Natural killer cell (primary cell): Measurements from ENCODE around the gene TSC22D1. TPM values are rescaled to one million over a fixed set of nuclear protein-coding genes. Genes with fewer than 3 reads are reported as not detected.

Experiments used
- ATAC-seq, 3 donors: fragments of 150-1000 bp in 2 of 3; fragments of 200-7000 bp in 1 of 3; cut with Tn5 transposase; 1 replicate in 1 of 3; 2 replicates in 2 of 3; pipeline ENCODE4 v1.10.0; 2021; ENCODE audit warnings: mild to moderate bottlenecking in 2 of 3, moderate library complexity in 2 of 3
- DNase-seq, 2 donors: peaks; one replicate each; pipeline versions ENCODE4 v3.0.0 to v3.0.0-alpha.2; 2013 to 2021; ENCODE audit warnings: mixed read lengths in 1 of 2
- H3K27ac ChIP-seq: one replicate; pipeline ENCODE4 v1.5.1; 2013; ENCODE audit warnings: mild to moderate bottlenecking, low read length
- H3K27me3 ChIP-seq: one replicate; pipeline ENCODE4 v1.6.1; 2013; ENCODE audit warnings: low read length; ENCODE audit not compliant: control insufficient read depth, insufficient read depth
- H3K36me3 ChIP-seq: one replicate; pipeline ENCODE4 v1.6.1; 2013; ENCODE audit warnings: low read length; ENCODE audit not compliant: control insufficient read depth, insufficient read depth
- H3K4me1 ChIP-seq: one replicate; pipeline ENCODE4 v1.6.1; 2013; ENCODE audit warnings: low read length; ENCODE audit not compliant: control insufficient read depth, insufficient read depth
- H3K4me3 ChIP-seq: one replicate; pipeline ENCODE4 v1.5.1; 2013; ENCODE audit warnings: low read length
- H3K9me3 ChIP-seq: one replicate; pipeline ENCODE4 v1.6.1; 2013; ENCODE audit warnings: low read length; ENCODE audit not compliant: control insufficient read depth, insufficient read depth
- H3K27ac Mint-ChIP-seq, 2 donors: one replicate each; pipeline ENCODE4 v1.8.0; 2022; ENCODE audit warnings: mild to moderate bottlenecking in 2 of 2, mixed read lengths in 2 of 2, moderate library complexity in 1 of 2
- H3K27me3 Mint-ChIP-seq, 2 donors: one replicate each; pipeline ENCODE4 v1.8.0; 2022; ENCODE audit warnings: low read depth in 2 of 2, mixed read lengths in 2 of 2
- H3K36me3 Mint-ChIP-seq: one replicate; pipeline ENCODE4 v1.8.0; 2022; ENCODE audit warnings: mixed read lengths
- H3K4me1 Mint-ChIP-seq, 2 donors: one replicate each; pipeline ENCODE4 v1.8.0; 2022; ENCODE audit warnings: mixed read lengths in 2 of 2
- H3K4me3 Mint-ChIP-seq: one replicate; pipeline ENCODE4 v1.8.0; 2022; ENCODE audit warnings: mild to moderate bottlenecking, moderate library complexity, mixed read lengths
- H3K9me3 Mint-ChIP-seq, 2 donors: one replicate each; pipeline ENCODE4 v1.8.0; 2022; ENCODE audit warnings: mixed read lengths in 2 of 2
- WGBS: methylation state at CpG from one replicate; pipeline ENCODE4 v1.1.7; 2013; ENCODE audit warnings: missing lambda C conversion rate; ENCODE audit not compliant: insufficient coverage; 5-methylcytosine and 5-hydroxymethylcytosine counted together
- intact Hi-C: fragments of 100-400 bp; cut with micrococcal nuclease; formaldehyde crosslinking; loops from one replicate; pipeline ENCODE4 v1.14.2; 2022
- total RNA-seq, 4 donors: library from RNA; stranded (reverse); fragments of 120-200 nt in 1 of 4; gene quantifications; one replicate each; pipeline versions ENCODE4 v1.2.3 to v1.2.4, GENCODE V29; 2013 to 2022
- TF ChIP-seq, protein P1 (sequence below): fragments of 200-600 bp; IDR thresholded peaks from one replicate; pipeline ENCODE4 v1.8.0; 2022; ENCODE audit warnings: antibody characterized with exemption

Gene TSC22D1
- total RNA-seq, 3 donors from 2014 or later (not counting 1 experiment from before 2014, with no cell fraction given), result 44.3 to 54.4 (median 44.6) TPM

DNA sequence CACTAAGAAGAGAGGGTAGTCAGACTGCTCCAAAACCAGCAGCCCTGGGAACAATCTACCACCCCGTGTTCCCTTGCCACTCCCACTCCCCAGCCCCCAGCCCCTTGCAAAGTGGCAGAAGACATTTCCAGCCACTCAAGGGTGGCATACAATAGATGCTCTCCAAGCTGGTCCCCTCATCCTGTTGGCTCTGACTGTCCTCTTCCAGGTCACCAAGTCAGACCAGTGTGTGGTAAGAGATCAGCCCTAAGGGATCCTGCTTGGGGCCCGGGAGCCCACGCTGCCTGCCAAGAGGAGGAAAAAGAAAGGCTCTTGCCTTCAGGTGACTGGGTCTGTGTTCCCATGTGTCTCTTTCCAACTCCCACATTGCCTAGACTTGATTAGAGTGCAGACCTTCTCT, 177.5 kb downstream of the TSC22D1 start:
- no peak for DNase-seq
- intact Hi-C loops, result no loop called here
- H3K4me3 Mint-ChIP-seq, result no peak overlapping the region
- H3K36me3 Mint-ChIP-seq, result no peaks in the 10 kb centered on the region
- no peaks in the 10 kb centered on the region for H3K4me1 Mint-ChIP-seq
- TF ChIP-seq, protein P1, sequence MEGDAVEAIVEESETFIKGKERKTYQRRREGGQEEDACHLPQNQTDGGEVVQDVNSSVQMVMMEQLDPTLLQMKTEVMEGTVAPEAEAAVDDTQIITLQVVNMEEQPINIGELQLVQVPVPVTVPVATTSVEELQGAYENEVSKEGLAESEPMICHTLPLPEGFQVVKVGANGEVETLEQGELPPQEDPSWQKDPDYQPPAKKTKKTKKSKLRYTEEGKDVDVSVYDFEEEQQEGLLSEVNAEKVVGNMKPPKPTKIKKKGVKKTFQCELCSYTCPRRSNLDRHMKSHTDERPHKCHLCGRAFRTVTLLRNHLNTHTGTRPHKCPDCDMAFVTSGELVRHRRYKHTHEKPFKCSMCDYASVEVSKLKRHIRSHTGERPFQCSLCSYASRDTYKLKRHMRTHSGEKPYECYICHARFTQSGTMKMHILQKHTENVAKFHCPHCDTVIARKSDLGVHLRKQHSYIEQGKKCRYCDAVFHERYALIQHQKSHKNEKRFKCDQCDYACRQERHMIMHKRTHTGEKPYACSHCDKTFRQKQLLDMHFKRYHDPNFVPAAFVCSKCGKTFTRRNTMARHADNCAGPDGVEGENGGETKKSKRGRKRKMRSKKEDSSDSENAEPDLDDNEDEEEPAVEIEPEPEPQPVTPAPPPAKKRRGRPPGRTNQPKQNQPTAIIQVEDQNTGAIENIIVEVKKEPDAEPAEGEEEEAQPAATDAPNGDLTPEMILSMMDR, result no peak
- no peaks in the 10 kb centered on the region for H3K27me3 Mint-ChIP-seq
- no peak overlapping the region for H3K27ac Mint-ChIP-seq
- H3K9me3 Mint-ChIP-seq, result no peaks in the 10 kb centered on the region
- ATAC-seq, result no peak
- Histone ChIP-seq H3K9me3 (no peaks in the 10 kb centered on the region), H3K4me3 (no peak overlapping the region), H3K4me1 (no peaks in the 10 kb centered on the region), H3K27ac (no peak overlapping the region), H3K27me3 (no peaks in the 10 kb centered on the region), H3K36me3 (no peaks in the 10 kb centered on the region)
- WGBS, result 79% methylated on average over 3 of the region's 3 CpGs

DNA sequence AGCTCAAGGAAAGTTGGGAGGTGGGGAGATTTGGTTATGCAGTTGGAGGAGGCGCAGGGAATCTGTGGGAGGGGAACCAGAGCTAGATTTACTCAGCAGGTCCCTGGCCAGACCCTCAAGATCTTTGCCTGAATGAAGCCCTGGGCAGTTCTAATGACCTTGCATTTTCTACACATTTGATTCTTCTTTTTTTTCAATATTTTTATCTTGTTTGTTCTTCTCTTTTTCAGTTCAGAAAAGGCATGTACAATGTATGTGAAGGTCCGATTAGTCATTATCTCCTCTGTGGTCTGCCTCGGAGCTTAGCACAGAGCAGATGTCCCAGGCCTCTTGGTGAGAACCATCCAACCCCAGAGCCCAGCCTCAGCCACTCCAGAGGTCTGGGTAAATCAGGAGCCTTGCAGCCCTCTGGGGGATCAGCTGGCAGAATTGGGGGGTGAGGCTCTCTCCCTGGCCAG, 178.3 kb downstream of the TSC22D1 start:
- H3K27me3 Mint-ChIP-seq, result no peaks in the 10 kb centered on the region
- no peak overlapping the region for H3K4me3 Mint-ChIP-seq
- 68% methylated on average over 3 of the region's 3 CpGs for WGBS
- DNase-seq (no peak), ATAC-seq (peak in 1 of 3 donors; percentile 38)
- H3K36me3 ChIP-seq, result no peaks in the 10 kb centered on the region
- no peaks in the 10 kb centered on the region for H3K4me1 Mint-ChIP-seq
- no peak overlapping the region for H3K4me3 ChIP-seq
- H3K27me3 ChIP-seq, result no peaks in the 10 kb centered on the region
- H3K27ac Mint-ChIP-seq, result no peak overlapping the region
- TF ChIP-seq, protein P1, result no peak
- intact Hi-C loops, result no loop called here
- no peaks in the 10 kb centered on the region for H3K9me3 ChIP-seq
- H3K27ac ChIP-seq, result no peak overlapping the region
- no peaks in the 10 kb centered on the region for H3K9me3 Mint-ChIP-seq
- H3K36me3 Mint-ChIP-seq, result no peaks in the 10 kb centered on the region
- no peaks in the 10 kb centered on the region for H3K4me1 ChIP-seq

DNA sequence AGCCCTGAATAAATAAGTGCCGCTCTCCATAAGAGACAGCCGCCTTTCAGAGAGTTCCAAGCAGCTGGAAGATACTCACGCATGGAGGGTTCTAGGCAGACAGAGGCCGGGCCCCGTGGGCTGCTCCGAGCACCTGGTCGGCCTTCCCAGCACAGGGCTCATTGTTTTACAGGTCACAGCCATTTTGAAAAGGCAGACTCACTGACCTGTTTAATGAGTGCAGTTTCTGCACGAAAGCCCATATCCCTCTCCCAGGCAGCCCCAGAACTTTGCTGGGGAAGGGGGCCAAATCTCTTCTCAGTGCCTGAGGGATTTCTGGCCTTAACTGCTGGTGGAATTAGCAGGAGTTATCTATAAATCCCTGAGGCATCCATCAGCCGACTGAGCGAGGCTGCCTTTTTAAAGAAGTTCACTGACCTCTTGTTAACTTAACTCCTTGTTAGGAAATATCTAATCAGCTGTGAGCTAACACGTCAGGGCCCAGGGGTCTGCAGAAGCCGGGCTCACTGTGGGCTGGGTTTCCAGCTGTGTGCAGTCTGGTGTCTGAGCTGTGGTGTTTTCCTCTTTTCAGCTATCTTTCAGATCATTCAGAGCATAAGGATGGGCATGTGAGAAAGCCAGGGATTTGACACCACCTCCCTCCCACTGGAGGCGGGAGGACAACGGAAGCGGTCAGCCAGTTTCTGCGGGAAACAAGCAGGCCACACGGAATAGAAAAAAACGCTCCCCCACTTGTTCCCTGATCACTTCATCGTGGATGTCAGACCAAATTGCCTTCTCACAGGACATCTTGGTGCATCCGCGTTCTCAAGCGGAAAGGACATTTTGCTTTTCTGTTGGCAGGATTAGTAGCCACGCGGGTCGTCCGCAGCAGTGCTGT, 179.2 kb downstream of the TSC22D1 start:
- H3K27ac ChIP-seq, result no peak overlapping the region
- Mint-ChIP-seq H3K4me3 (no peak overlapping the region), H3K27ac (no peak overlapping the region), H3K9me3 (no peaks in the 10 kb centered on the region), H3K36me3 (no peaks in the 10 kb centered on the region), H3K27me3 (no peaks in the 10 kb centered on the region), H3K4me1 (no peaks in the 10 kb centered on the region)
- no peaks in the 10 kb centered on the region for H3K27me3 ChIP-seq
- intact Hi-C loops, result no loop called here
- no peaks in the 10 kb centered on the region for H3K9me3 ChIP-seq
- TF ChIP-seq, protein P1, result no peak
- H3K36me3 ChIP-seq, result no peaks in the 10 kb centered on the region
- ATAC-seq (no peak), DNase-seq (no peak)
- H3K4me3 ChIP-seq, result no peak overlapping the region
- H3K4me1 ChIP-seq, result no peaks in the 10 kb centered on the region
- 90% methylated on average over 26 of the region's 26 CpGs for WGBS
